PC-3 (cell line): Measurements from ENCODE around the gene ZFP36. TPM values are rescaled to one million over a fixed set of nuclear protein-coding genes. Genes with fewer than 3 reads are reported as not detected.

ENCODE experiments used
- ATAC-seq: fragments of 200-7000 bp; cut with Tn5 transposase; 2 replicates; pipeline ENCODE4 v1.9.1; 2020; ENCODE audit warnings: mild to moderate bottlenecking, moderate library complexity
- BruUV-seq: library from RNA; stranded (reverse); fragments of 400-500 nt; replicated peaks from 2 replicates; lab custom pipeline; 2021; lab: Mats Ljungman, UMichigan
- CTCF ChIA-PET: fragments of 300-600 bp; sonication (Branson Sonifier 250); formaldehyde crosslinking; loops from one replicate; lab custom pipeline; 2022; ENCODE audit warnings: antibody characterized with exemption; lab: Charles Lee
- POLR2A ChIA-PET: fragments of 300-600 bp; sonication (Branson Sonifier 250); formaldehyde crosslinking; loops from one replicate; lab custom pipeline; 2022; ENCODE audit warnings: antibody characterized with exemption; ENCODE audit not compliant: unreplicated experiment; lab: Charles Lee
- DNase-seq: peaks from one replicate; pipeline ENCODE4 v3.0.0-alpha.2; 2015
- H2AFZ ChIP-seq: fragments of 300-600 bp; sonication (generic); 2 replicates; pipeline ENCODE4 v1.6.0; 2016; ENCODE audit warnings: antibody characterized with exemption, low read length
- H3F3A ChIP-seq: fragments of 300-600 bp; sonication (generic); one replicate; pipeline ENCODE4 v1.6.0; 2017; ENCODE audit warnings: antibody characterized with exemption, low read length, control low read depth, mild to moderate bottlenecking; ENCODE audit not compliant: unreplicated experiment
- H3K27ac ChIP-seq: fragments of 300-600 bp; sonication (generic); 2 replicates; pipeline ENCODE4 v1.5.1; 2016; ENCODE audit warnings: mild to moderate bottlenecking, low read length
- H3K27me3 ChIP-seq: fragments of 300-600 bp; sonication (generic); 2 replicates; pipeline ENCODE4 v1.6.1; 2016; ENCODE audit warnings: low read length, mixed read lengths
- H3K36me3 ChIP-seq: fragments of 300-600 bp; sonication (generic); 2 replicates; pipeline ENCODE4 v1.6.1; 2016; ENCODE audit warnings: low read depth, mixed run types, low read length, mixed read lengths
- H3K4me1 ChIP-seq: fragments of 300-600 bp; sonication (generic); 2 replicates; pipeline ENCODE4 v1.5.1; 2016; ENCODE audit warnings: low read length; ENCODE audit not compliant: insufficient read depth
- H3K4me2 ChIP-seq: fragments of 300-600 bp; sonication (generic); 2 replicates; pipeline ENCODE4 v1.6.0; 2016; ENCODE audit warnings: low read length
- H3K4me3 ChIP-seq: fragments of 300-600 bp; sonication (generic); 2 replicates; pipeline ENCODE4 v1.5.1; 2016; ENCODE audit warnings: mild to moderate bottlenecking, low read length, mixed read lengths
- H3K79me2 ChIP-seq: fragments of 300-600 bp; sonication (generic); 2 replicates; pipeline ENCODE4 v1.6.1; 2017; ENCODE audit warnings: low read length, mixed read lengths
- H3K9ac ChIP-seq: fragments of 300-600 bp; sonication (generic); 2 replicates; pipeline ENCODE4 v1.6.0; 2016; ENCODE audit warnings: mild to moderate bottlenecking, low read length
- H3K9me2 ChIP-seq: fragments of 300-600 bp; sonication (generic); replicated peaks from 2 replicates; pipeline ENCODE4 v1.6.1; 2016; ENCODE audit warnings: mixed run types, low read length, mixed read lengths
- H3K9me3 ChIP-seq: fragments of 300-600 bp; sonication (generic); 2 replicates; pipeline ENCODE4 v1.6.1; 2016; ENCODE audit warnings: low read length, mixed read lengths
- H4K20me1 ChIP-seq: fragments of 300-600 bp; sonication (generic); 2 replicates; pipeline ENCODE4 v1.6.1; 2016; ENCODE audit warnings: low read length, mixed read lengths
- EZH2 ChIP-seq: fragments of 300-600 bp; sonication (generic); IDR thresholded peaks from one replicate; pipeline ENCODE4 v1.6.1; 2017; ENCODE audit warnings: antibody characterized with exemption, mild to moderate bottlenecking, low read length; ENCODE audit not compliant: unreplicated experiment
- EZH2phosphoT487 ChIP-seq: fragments of 300-600 bp; sonication (generic); IDR thresholded peaks from 2 replicates; pipeline ENCODE4 v1.6.1; 2018; ENCODE audit warnings: mild to moderate bottlenecking, antibody characterized with exemption, low read length, borderline replicate concordance
- intact Hi-C: fragments of 100-400 bp; cut with micrococcal nuclease; formaldehyde crosslinking; loops from 2 replicates; pipeline ENCODE4 v1.9.0; 2023
- total RNA-seq: library from RNA; depleted of rRNA; stranded (reverse); fragments of >200 nt; gene quantifications from 2 replicates; pipeline ENCODE4 v1.2.3, GENCODE V29; 2014
- TF ChIP-seq, protein P1 (sequence below): fragments of 300-600 bp; sonication (generic); conservative IDR thresholded peaks from 2 replicates; pipeline ENCODE4 v1.5.1; 2017; ENCODE audit warnings: antibody characterized with exemption, low read depth, mild to moderate bottlenecking, low read length

The ZFP36 gene
- total RNA-seq, 1 experiment from 2014 or later = 32.7 TPM

DNA sequence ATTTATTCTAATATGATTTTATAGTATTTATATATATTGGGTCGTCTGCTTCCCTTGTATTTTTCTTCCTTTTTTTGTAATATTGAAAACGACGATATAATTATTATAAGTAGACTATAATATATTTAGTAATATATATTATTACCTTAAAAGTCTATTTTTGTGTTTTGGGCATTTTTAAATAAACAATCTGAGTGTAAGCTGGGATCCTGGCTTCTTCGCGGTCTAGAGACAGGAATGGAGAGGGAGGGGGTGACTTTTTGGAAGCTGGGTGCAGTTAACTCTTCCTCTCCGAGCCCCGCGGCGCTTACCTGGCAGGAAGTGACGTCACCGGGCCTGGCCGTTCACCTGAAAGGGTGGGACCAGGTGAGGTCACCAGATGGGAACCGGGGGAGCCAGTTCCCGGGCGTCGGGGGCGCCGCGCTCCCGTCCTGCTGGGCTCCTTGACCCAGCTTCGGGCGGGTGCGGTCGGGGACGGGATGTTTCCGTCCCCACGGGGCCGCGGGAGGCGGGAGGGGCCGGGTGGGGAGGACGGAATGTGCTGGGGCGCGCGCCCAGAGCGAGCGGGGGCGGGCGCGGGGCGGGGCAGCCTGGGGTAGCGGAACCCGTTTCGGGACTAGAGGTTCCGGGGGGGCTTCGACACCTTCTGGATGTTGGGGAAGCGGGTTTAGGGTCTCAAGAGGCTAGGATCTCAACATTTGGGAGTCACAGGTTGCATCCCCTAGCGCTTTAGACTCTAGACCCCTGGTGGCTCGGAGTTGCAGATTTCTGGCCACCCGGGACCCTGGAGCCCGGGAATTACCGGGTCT is 2.8 kb downstream of the ZFP36 start:
- Histone ChIP-seq H4K20me1 (peaks cover 20% of the 10 kb centered on the region), H3K4me1 (peaks cover 36% of the 10 kb centered on the region), H3K36me3 (peaks cover 9% of the 10 kb centered on the region), H3K9me3 (no peaks in the 10 kb centered on the region), H2AFZ (0 out of 2 replicates have a peak overlapping the region, but pooled peaks have one; percentile 38), H3F3A (no peaks in the 10 kb centered on the region), H3K9me2 (no peaks in the 10 kb centered on the region), H3K27me3 (no peaks in the 10 kb centered on the region), H3K9ac (peak overlapping the region; percentile 94), H3K79me2 (peaks cover 22% of the 10 kb centered on the region), H3K27ac (peak overlapping the region; percentile 83), H3K4me3 (peak overlapping the region; percentile 100), H3K4me2 (peak overlapping the region; percentile 99)
- intact Hi-C loops = no loop called here
- ATAC-seq = peak; percentile 1; the same call in 1 of the 2 replicates
- ChIA-PET CTCF (no interaction called here), POLR2A (no interaction called here)
- DNase-seq = peak; percentile 90
- BruUV-seq = no TSS peak
- TF ChIP-seq EZH2 (no peak), EZH2phosphoT487 (0 out of 2 replicates have a peak, but pooled peaks have one; percentile 30)

DNA sequence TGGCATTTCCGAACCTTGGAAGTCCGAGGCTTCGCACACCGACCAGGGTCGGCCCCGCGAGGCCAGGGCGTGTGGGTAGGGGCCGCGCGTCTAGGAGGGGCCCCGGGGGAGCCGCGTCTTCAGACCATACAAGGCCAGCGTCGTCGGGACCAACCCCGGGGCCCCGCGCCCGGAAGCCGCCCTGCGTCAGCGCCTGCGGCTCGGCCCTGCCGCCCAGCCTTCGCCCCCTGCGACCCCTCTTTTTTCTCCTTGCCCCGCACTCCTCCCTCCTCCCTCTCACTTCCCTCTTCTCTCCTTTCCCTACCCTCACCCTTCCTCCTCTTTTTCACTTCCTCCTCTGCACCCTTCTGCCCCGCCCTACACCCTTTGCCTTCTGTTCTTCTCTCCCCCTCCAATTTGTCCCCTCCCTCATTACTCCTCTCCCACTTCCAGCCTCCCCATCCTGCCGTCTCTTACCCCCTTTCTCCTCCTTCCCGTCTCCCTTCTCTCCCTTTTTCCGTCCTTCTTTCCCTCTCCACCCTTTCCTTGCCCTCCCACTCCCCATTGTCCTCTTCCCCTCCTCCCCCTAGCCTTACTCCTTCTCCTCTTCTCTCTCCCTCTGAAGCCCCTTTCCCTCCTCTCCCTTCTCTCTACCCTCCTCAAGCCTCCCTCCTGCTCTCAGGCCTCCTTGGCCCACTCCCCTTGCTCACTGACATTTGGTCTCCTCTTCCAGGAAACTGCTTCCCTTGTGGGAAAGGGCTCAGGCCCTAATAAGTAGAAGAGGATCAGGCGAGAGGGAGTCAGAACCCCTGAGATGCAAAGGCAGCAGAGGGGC is 3.6 kb downstream of the ZFP36 start:
- no peak for TF ChIP-seq EZH2
- TF ChIP-seq EZH2phosphoT487 = no peak
- TF ChIP-seq, protein P1, sequence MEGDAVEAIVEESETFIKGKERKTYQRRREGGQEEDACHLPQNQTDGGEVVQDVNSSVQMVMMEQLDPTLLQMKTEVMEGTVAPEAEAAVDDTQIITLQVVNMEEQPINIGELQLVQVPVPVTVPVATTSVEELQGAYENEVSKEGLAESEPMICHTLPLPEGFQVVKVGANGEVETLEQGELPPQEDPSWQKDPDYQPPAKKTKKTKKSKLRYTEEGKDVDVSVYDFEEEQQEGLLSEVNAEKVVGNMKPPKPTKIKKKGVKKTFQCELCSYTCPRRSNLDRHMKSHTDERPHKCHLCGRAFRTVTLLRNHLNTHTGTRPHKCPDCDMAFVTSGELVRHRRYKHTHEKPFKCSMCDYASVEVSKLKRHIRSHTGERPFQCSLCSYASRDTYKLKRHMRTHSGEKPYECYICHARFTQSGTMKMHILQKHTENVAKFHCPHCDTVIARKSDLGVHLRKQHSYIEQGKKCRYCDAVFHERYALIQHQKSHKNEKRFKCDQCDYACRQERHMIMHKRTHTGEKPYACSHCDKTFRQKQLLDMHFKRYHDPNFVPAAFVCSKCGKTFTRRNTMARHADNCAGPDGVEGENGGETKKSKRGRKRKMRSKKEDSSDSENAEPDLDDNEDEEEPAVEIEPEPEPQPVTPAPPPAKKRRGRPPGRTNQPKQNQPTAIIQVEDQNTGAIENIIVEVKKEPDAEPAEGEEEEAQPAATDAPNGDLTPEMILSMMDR = no peak
- H3K27me3 ChIP-seq = no peaks in the 10 kb centered on the region
- H3K9ac ChIP-seq = peak overlapping the region; percentile 79
- no peak for DNase-seq
- no peaks in the 10 kb centered on the region for H3K9me2 ChIP-seq
- no peak for ATAC-seq
- POLR2A ChIA-PET = no interaction called here
- 0 out of 2 replicates have a peak overlapping the region, but pooled peaks have one; percentile 38 for H2AFZ ChIP-seq
- H3K4me1 ChIP-seq = peaks cover 36% of the 10 kb centered on the region
- intact Hi-C loops = no loop called here
- peak overlapping the region; percentile 100 for H3K4me3 ChIP-seq
- H3K9me3 ChIP-seq = no peaks in the 10 kb centered on the region
- peaks cover 9% of the 10 kb centered on the region for H3K36me3 ChIP-seq
- H3K79me2 ChIP-seq = peaks cover 22% of the 10 kb centered on the region
- CTCF ChIA-PET = no interaction called here
- H4K20me1 ChIP-seq = peaks cover 20% of the 10 kb centered on the region
- H3F3A ChIP-seq = no peaks in the 10 kb centered on the region
- H3K4me2 ChIP-seq = peak overlapping the region; percentile 90
- no TSS peak for BruUV-seq
- H3K27ac ChIP-seq = peak overlapping the region; percentile 83

- peak overlapping the region; percentile 100; the same call in 1 of the 2 replicates for H3K4me3 ChIP-seq
- peak overlapping the region; percentile 79 for H3K9ac ChIP-seq
- peaks cover 36% of the 10 kb centered on the region for H3K4me1 ChIP-seq
- ATAC-seq (no peak), DNase-seq (no peak)
- no peaks in the 10 kb centered on the region for H3K9me2 ChIP-seq
- TF ChIP-seq EZH2 = no peak
- TF ChIP-seq, protein P1 = no peak
- TF ChIP-seq EZH2phosphoT487 = no peak
- peak overlapping the region; percentile 83 for H3K27ac ChIP-seq
- H3K27me3 ChIP-seq = no peaks in the 10 kb centered on the region
- ChIA-PET POLR2A (no interaction called here), CTCF (no interaction called here)
- peaks cover 9% of the 10 kb centered on the region for H3K36me3 ChIP-seq
- no peak overlapping the region for H2AFZ ChIP-seq
- no TSS peak for BruUV-seq
- H3K4me2 ChIP-seq = peak overlapping the region; percentile 90
- no peaks in the 10 kb centered on the region for H3F3A ChIP-seq
- H3K79me2 ChIP-seq = peaks cover 22% of the 10 kb centered on the region
- peaks cover 20% of the 10 kb centered on the region for H4K20me1 ChIP-seq
- no peaks in the 10 kb centered on the region for H3K9me3 ChIP-seq
- intact Hi-C loops = loop anchor here (1.0 kb wide), 1 partner anchor 13 kb away; no protein-coding TSS in a partner anchor
Measured at GRCh38 chr19:39410831-39411080, 4.1 kb downstream of the ZFP36 start.
